ENCODE results near the gene MMP11.

MMP11 gene

GRCh38 chr22:23803001-23803819 is 30.6 kb downstream of the MMP11 start:
- Histone ChIP-seq H3K36me3 (ENCODE audit: control insufficient read depth, insufficient read depth, low read length) (peaks cover 23% of the 10 kb centered on the region), H3K27ac (ENCODE audit: low read depth, low read length) (no peak overlapping the region), H2BK5ac (ENCODE audit: low read length) (no peak overlapping the region), H4K8ac (ENCODE audit: low read depth, low read length) (no peak overlapping the region), H3K23ac (ENCODE audit: low read length) (no peak overlapping the region), H2AK5ac (ENCODE audit: low read length) (no peak overlapping the region), H3K4me2 (ENCODE audit: low read length) (no peak overlapping the region), H3K4ac (ENCODE audit: low read depth, low read length) (no peak overlapping the region), H3K4me1 (ENCODE audit: control insufficient read depth, low read depth, low read length) (no peaks in the 10 kb centered on the region), H3K79me2 (ENCODE audit: control insufficient read depth, insufficient read depth, low read length) (no peaks in the 10 kb centered on the region), H3K18ac (ENCODE audit: low read length) (no peak overlapping the region), H3K56ac (ENCODE audit: low read length) (no peak overlapping the region), H2BK120ac (ENCODE audit: low read depth, low read length) (no peak overlapping the region), H4K5ac (ENCODE audit: low read length) (no peak overlapping the region), H3K9ac (ENCODE audit: low read length) (no peak overlapping the region), H3K4me3 (ENCODE audit: low read length) (no peak overlapping the region), H3K27me3 (ENCODE audit: insufficient read depth, low read length, poor library complexity) (no peaks in the 10 kb centered on the region), H2BK15ac (replicated peaks; ENCODE audit: low read depth) (no peak overlapping the region), H3K79me1 (ENCODE audit: low read length) (no peaks in the 10 kb centered on the region)
- WGBS (ENCODE audit: extremely low coverage, insufficient coverage, low lambda C conversion rate) = no CpG with 5 or more reads among the region's 21 CpGs
- no peak for DNase-seq

- H3K4me2 ChIP-seq (ENCODE audit: low read length) = no peak overlapping the region
Measured at GRCh38 chr22:23804781-23805291, 32.2 kb downstream of the MMP11 start.

GRCh38 chr22:23806837-23807236 is 34.2 kb downstream of the MMP11 start:
- no peaks in the 10 kb centered on the region for H3K79me2 ChIP-seq (ENCODE audit: control insufficient read depth, insufficient read depth, low read length)
- H4K8ac ChIP-seq (ENCODE audit: low read depth, low read length) = no peak overlapping the region
- H3K4me1 ChIP-seq (ENCODE audit: control insufficient read depth, low read depth, low read length) = no peaks in the 10 kb centered on the region
- H3K36me3 ChIP-seq (ENCODE audit: control insufficient read depth, insufficient read depth, low read length) = peaks cover 17% of the 10 kb centered on the region
- no peak overlapping the region for H3K4me3 ChIP-seq (ENCODE audit: low read length)
- no peak overlapping the region for H2BK15ac ChIP-seq (replicated peaks; ENCODE audit: low read depth)
- no peak overlapping the region for H3K4me2 ChIP-seq (ENCODE audit: low read length)
- H3K18ac ChIP-seq (ENCODE audit: low read length) = no peak overlapping the region
- H3K27me3 ChIP-seq (ENCODE audit: insufficient read depth, low read length, poor library complexity) = no peaks in the 10 kb centered on the region
- H3K27ac ChIP-seq (ENCODE audit: low read depth, low read length) = no peak overlapping the region
- no peak overlapping the region for H3K4ac ChIP-seq (ENCODE audit: low read depth, low read length)
- H3K79me1 ChIP-seq (ENCODE audit: low read length) = no peaks in the 10 kb centered on the region
- H3K9ac ChIP-seq (ENCODE audit: low read length) = no peak overlapping the region
- WGBS (ENCODE audit: extremely low coverage, insufficient coverage, low lambda C conversion rate) = no CpG with 5 or more reads among the region's 1 CpG
- H4K5ac ChIP-seq (ENCODE audit: low read length) = no peak overlapping the region
- no peak overlapping the region for H2BK120ac ChIP-seq (ENCODE audit: low read depth, low read length)
- no peak overlapping the region for H3K56ac ChIP-seq (ENCODE audit: low read length)
- H3K23ac ChIP-seq (ENCODE audit: low read length) = no peak overlapping the region
- no peak overlapping the region for H2BK5ac ChIP-seq (ENCODE audit: low read length)
- no peak overlapping the region for H2AK5ac ChIP-seq (ENCODE audit: low read length)
- no peak for DNase-seq

More at GRCh38 chr22:23804781-23805291, 32.2 kb downstream of the MMP11 start:
- Histone ChIP-seq H3K79me2 (ENCODE audit: control insufficient read depth, insufficient read depth, low read length) (no peaks in the 10 kb centered on the region), H2BK15ac (replicated peaks; ENCODE audit: low read depth) (no peak overlapping the region), H4K8ac (ENCODE audit: low read depth, low read length) (no peak overlapping the region), H2BK120ac (ENCODE audit: low read depth, low read length) (no peak overlapping the region), H3K36me3 (ENCODE audit: control insufficient read depth, insufficient read depth, low read length) (peaks cover 21% of the 10 kb centered on the region), H3K9ac (ENCODE audit: low read length) (peak overlapping the region; percentile 9), H3K56ac (ENCODE audit: low read length) (peak overlapping the region; percentile 67), H3K79me1 (ENCODE audit: low read length) (no peaks in the 10 kb centered on the region), H2AK5ac (ENCODE audit: low read length) (no peak overlapping the region), H3K18ac (ENCODE audit: low read length) (no peak overlapping the region), H3K27me3 (ENCODE audit: insufficient read depth, low read length, poor library complexity) (no peaks in the 10 kb centered on the region), H3K4me3 (ENCODE audit: low read length) (no peak overlapping the region), H3K4me1 (ENCODE audit: control insufficient read depth, low read depth, low read length) (no peaks in the 10 kb centered on the region), H2BK5ac (ENCODE audit: low read length) (no peak overlapping the region), H3K23ac (ENCODE audit: low read length) (no peak overlapping the region), H3K27ac (ENCODE audit: low read depth, low read length) (peak overlapping the region; percentile 47), H4K5ac (ENCODE audit: low read length) (no peak overlapping the region), H3K4ac (ENCODE audit: low read depth, low read length) (no peak overlapping the region)
- no CpG with 5 or more reads among the region's 12 CpGs for WGBS (ENCODE audit: extremely low coverage, insufficient coverage, low lambda C conversion rate)
- peak; percentile 68 for DNase-seq

- peaks cover 16% of the 10 kb centered on the region for H3K36me3 ChIP-seq (ENCODE audit: control insufficient read depth, insufficient read depth, low read length)
- no peak overlapping the region for H2BK15ac ChIP-seq (replicated peaks; ENCODE audit: low read depth)
- no peak overlapping the region for H3K4me3 ChIP-seq (ENCODE audit: low read length)
- H3K27me3 ChIP-seq (ENCODE audit: insufficient read depth, low read length, poor library complexity) = no peaks in the 10 kb centered on the region
- H3K23ac ChIP-seq (ENCODE audit: low read length) = no peak overlapping the region
- no peak for DNase-seq
- no peak overlapping the region for H3K56ac ChIP-seq (ENCODE audit: low read length)
- H3K79me2 ChIP-seq (ENCODE audit: control insufficient read depth, insufficient read depth, low read length) = no peaks in the 10 kb centered on the region
- H3K4me2 ChIP-seq (ENCODE audit: low read length) = no peak overlapping the region
- no peak overlapping the region for H3K4ac ChIP-seq (ENCODE audit: low read depth, low read length)
- no CpG with 5 or more reads among the region's 4 CpGs for WGBS (ENCODE audit: extremely low coverage, insufficient coverage, low lambda C conversion rate)
- H4K8ac ChIP-seq (ENCODE audit: low read depth, low read length) = no peak overlapping the region
- H4K5ac ChIP-seq (ENCODE audit: low read length) = no peak overlapping the region
- no peak overlapping the region for H2BK5ac ChIP-seq (ENCODE audit: low read length)
- no peaks in the 10 kb centered on the region for H3K4me1 ChIP-seq (ENCODE audit: control insufficient read depth, low read depth, low read length)
- no peak overlapping the region for H3K9ac ChIP-seq (ENCODE audit: low read length)
- no peaks in the 10 kb centered on the region for H3K79me1 ChIP-seq (ENCODE audit: low read length)
- no peak overlapping the region for H2BK120ac ChIP-seq (ENCODE audit: low read depth, low read length)
- no peak overlapping the region for H2AK5ac ChIP-seq (ENCODE audit: low read length)
- no peak overlapping the region for H3K18ac ChIP-seq (ENCODE audit: low read length)
- H3K27ac ChIP-seq (ENCODE audit: low read depth, low read length) = no peak overlapping the region
Measured at GRCh38 chr22:23812378-23812777, 39.7 kb downstream of the MMP11 start.

GRCh38 chr22:23815541-23816155 is 43.0 kb downstream of the MMP11 start:
- no CpG with 5 or more reads among the region's 10 CpGs for WGBS (ENCODE audit: extremely low coverage, insufficient coverage, low lambda C conversion rate)
- H3K79me2 ChIP-seq (ENCODE audit: control insufficient read depth, insufficient read depth, low read length) = no peaks in the 10 kb centered on the region
- H3K4ac ChIP-seq (ENCODE audit: low read depth, low read length) = no peak overlapping the region
- no peak overlapping the region for H3K23ac ChIP-seq (ENCODE audit: low read length)
- H3K27ac ChIP-seq (ENCODE audit: low read depth, low read length) = no peak overlapping the region
- H2BK120ac ChIP-seq (ENCODE audit: low read depth, low read length) = no peak overlapping the region
- H2AK5ac ChIP-seq (ENCODE audit: low read length) = no peak overlapping the region
- no peaks in the 10 kb centered on the region for H3K27me3 ChIP-seq (ENCODE audit: insufficient read depth, low read length, poor library complexity)
- H3K9ac ChIP-seq (ENCODE audit: low read length) = no peak overlapping the region
- no peak overlapping the region for H4K8ac ChIP-seq (ENCODE audit: low read depth, low read length)
- H3K4me1 ChIP-seq (ENCODE audit: control insufficient read depth, low read depth, low read length) = no peaks in the 10 kb centered on the region
- peaks cover 16% of the 10 kb centered on the region for H3K36me3 ChIP-seq (ENCODE audit: control insufficient read depth, insufficient read depth, low read length)
- H3K79me1 ChIP-seq (ENCODE audit: low read length) = no peaks in the 10 kb centered on the region
- no peak overlapping the region for H3K4me2 ChIP-seq (ENCODE audit: low read length)
- no peak overlapping the region for H2BK15ac ChIP-seq (replicated peaks; ENCODE audit: low read depth)
- no peak overlapping the region for H3K18ac ChIP-seq (ENCODE audit: low read length)
- no peak overlapping the region for H3K4me3 ChIP-seq (ENCODE audit: low read length)
- no peak for DNase-seq
- no peak overlapping the region for H2BK5ac ChIP-seq (ENCODE audit: low read length)
- no peak overlapping the region for H3K56ac ChIP-seq (ENCODE audit: low read length)
- H4K5ac ChIP-seq (ENCODE audit: low read length) = no peak overlapping the region

Measured in mesendoderm (in vitro differentiated cells).